Measurements from ENCODE around the gene OGDH.
"Not testable (repeated sequence)": the region's sequence is repeated elsewhere in the genome, so short reads cannot be mapped to it uniquely, and the experiment has no call there.

OGDH gene

GRCh38 chr7:44606341-44607140, at the start of gene OGDH:
OGDH (plus strand) TSS chr7:44606627; CDS start chr7:44624344, 17,717 bp downstream.
- DNase-seq, result peak; percentile 87

- DNase-seq, result no peak
Measured at GRCh38 chr7:44557485-44557884, 48.9 kb upstream of the OGDH start.

DNA sequence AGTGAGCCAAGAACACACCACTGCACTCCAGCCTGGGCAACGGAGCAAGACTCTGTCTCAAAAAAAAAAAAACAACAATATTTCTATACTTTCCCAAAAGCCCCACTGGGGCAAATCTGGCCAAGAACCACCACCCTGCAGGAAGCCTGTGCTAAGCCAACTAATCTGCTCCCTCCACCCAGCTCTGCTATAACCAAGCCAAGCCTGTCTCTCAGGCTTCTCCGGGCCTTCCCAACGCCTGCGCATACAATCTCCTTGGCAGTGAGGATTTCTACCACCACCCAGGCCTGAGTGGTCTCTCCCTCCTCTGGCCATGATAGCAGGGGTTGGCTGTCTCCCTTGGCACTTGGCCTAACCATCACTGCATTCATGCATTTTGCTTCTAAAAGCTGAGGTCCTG, 46.9 kb upstream of the OGDH start:
- DNase-seq, result no peak

DNA sequence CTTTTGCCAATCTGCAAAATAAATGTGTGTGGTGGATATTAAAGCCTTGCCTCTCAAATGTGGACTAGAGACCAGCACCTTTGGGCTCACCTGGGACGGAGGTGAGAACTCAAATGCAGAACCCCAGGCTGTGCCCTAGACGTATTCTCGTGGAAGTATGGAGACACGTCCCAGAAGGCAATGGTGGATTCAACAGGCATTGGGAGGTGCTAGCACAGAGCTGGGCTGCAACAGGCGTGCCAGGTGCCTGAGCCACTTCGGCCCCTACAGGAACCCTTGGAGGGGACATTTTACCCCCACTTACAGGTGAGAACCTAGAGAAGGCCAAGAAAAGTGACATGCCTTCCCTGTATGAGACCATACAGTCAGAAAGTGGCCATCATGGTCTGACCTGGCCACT, 44.9 kb upstream of the OGDH start:
- no peak for DNase-seq

DNA sequence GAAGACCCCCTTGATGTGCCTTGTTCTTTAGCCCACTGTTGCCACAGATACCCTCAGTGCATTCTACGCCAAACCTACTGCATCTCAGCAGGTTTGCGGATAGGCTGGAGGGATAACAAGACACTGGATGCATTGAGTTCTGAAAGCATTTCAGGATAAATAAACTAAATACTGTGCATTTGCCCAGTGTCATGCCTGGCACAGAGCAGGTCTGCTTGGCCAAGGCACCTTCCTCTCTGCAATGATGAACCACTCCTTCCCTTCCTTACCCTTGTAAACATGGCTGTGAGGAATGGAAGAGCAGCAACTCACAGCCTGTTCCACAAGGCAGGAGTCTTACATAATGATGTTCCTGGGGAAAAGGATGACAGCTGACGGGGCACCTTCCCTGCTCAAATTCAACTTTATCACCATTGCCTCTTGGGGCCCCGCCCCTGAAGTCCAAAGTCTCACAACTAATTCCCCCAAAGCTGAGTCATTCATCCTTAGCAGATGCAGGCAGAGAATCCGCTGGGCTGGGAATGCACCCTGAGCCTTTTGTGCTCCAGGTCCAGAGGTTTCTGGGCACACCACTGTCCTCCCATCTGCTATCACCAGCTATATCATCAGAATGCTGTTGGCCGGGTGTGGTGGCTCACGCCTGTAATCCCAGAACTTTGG, 44.3 kb upstream of the OGDH start:
- DNase-seq, result no peak

DNA sequence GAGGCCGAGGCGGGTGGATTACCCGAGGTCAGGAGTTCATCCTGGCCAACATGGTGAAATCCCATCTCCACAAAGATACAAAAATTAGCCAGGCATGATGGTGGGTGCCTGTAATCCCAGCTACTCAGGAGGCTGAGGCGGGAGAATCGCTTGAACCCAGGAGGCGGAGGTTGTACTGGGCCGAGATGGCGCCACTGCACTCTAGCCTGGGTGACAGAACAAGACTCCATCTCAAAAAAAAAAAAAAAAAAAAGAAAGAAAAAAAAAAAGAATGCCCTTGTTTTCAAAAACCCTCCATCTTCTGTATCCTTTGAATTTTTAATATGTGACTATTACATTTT, 43.8 kb upstream of the OGDH start:
- DNase-seq, result not testable (repeated sequence)

GRCh38 chr7:44563171-44563679, 43.2 kb upstream of the OGDH start:
- DNase-seq, result no peak

DNA sequence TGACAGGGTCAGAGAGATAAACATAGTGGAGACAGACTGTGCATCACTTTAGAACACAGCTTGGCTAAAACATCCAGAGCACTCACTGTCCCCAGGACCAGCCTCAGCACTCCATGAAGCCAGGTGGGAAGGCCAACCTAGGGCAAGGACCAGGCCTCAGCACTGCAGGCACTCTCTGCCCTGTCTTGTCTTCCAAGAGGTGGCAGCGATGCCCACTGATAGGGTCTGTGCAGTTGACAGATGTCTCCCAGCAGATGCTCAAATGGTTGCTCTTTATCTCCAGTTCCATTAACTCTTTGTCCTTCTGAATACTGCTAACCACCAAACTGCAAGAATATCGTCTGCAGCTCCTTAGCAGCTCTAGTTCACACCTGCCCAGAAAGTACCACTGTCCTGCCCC, 41.8 kb upstream of the OGDH start:
- DNase-seq, result no peak

DNA sequence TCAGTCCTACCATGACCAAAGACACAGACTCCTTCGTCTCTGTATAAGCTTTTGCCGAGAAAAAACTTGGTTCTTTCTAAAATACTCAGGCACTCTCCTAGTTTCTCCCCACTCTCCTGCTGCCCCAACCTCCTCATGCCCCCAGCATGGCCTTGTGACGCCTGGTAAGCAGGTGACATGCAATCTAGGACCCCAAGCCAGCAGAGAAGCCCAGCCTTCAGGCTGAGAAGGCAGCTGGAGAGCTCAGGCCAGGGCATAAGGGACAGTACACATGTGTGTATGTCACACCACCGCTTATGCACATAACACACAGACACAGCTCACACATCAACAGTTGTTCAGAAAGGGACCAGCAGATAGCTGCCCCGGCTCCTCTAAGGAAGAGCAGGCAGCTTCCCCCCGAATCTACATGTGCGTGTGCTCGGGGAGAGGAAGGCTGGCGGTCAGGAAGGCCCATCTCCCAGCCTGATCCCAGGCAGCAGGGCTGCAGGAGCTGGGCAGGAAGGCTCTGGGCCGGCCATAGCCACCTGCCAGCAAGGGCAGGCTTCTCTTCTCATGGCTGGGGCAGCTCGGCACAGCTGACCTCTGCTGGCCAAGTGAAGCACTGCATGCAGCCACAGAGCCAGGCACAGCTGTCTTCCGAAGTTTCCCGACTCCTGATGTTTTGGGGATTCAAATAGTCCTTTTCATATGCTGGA, 41.2 kb upstream of the OGDH start:
- peak; percentile 3 for DNase-seq

DNA sequence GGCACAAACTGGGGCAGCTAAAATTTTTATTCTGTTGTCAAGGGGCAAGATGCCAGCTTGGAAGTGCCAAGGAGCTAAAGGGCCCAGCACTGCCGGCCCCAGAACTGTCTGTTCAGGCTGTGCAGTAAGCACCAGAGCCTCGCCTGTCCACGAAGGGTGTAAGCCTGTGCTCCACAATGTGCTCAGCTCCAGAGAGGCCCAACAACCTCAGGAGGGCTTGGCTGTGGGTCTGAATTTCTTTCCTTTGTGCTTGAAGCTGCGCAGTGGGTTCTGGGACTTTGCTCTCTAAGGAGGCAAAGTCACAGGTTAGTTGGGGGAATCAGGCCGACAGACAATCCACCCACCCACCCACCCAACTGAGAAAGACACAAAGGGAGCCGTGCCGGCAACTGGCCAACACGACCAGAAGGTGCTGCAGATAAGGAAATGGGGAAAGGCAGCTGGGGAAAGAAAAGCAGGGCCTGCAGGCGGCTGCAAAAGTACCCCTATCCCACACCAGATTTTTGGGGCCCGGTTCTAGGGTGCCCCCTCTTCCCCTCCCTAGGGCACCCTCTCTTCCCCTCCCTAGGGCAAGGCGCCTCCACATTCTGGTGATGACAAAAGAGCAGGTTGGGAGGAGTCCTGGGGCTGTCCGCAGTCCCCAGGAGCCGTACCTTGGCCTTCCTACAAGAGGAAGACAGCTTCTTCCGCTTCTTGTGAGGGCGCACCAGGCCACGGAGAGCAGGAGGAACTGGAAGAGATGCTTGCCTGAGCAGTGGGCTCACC, 40.5 kb upstream of the OGDH start:
- DNase-seq, result no peak

DNA sequence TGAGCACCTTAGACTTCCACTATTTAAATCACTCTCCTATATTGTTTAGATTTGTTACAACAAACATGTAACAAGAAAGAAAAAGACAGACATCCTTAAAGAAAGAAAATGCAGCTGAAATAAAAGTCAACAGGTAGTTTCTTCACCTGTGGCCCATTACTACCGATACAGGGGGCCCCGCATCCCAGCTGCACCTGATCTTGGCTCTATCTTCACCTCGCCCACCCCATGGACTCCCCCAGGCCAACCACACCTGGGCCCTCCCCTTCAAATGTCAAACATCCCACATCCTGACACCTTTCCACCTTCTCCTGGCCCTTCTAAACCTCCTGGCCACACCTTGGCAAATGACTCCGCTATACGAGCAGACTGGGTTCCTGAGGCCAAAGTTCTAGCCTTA, 39.7 kb upstream of the OGDH start:
- no peak for DNase-seq

DNA sequence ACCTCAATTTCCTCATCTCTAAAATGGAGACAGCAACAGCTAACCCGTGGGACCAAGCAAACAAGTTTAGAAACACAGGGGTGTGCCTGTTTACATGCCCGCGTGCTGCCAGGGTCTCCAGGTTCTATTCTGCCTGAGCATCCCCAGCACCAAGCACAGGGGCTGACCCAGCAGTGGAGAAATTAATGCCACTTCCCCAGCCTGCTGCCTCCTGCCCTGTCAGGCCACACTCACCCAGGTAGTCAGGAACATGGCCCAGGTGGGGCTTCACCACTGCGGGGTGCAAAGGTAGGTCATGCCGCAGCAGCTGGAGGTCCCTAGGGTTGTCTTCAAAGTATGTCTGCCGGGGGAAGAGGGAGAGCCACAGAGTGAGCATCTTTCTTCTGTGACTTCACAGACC, 38.5 kb upstream of the OGDH start:
- DNase-seq, result no peak

GRCh38 chr7:44568771-44569560, 37.5 kb upstream of the OGDH start:
- DNase-seq, result no peak

DNA sequence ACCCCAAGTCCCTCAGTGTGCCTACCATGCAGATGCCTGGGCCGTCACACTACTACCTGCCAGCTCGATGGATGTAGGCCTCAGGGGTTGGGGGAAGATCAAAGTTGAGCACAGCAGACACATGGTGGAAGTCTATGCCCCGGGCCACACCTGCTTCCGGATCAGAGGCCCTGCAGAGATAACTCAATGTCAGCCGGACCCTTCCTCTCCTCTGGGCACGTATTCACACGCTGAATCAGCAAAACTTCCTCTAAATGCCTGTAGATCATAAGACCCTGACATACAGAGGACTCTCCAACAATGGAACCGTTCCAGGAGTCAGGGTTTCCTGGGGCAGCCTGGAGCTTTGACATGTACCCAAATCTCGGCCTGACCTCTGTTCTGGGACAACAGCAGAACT, 36.5 kb upstream of the OGDH start:
- no peak for DNase-seq

DNA sequence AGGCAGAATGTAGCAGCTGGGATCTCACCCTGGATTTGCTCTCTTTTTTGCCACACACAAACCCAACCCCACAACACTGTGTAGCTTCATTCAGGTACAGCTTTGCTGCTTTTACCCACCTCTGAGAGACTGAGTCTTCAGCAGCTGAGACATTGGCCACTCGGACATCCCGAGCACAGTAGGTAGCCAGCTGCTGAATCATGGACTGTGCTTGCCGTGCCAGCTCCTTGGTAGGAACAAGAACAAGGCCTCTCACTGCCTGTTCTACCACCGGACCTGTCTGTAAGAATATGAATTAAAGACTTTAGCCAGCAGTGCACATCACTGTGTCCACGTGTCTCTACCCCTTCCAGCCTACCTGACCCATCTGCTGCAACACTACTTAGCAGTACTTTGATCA, 33.7 kb upstream of the OGDH start:
- DNase-seq, result no peak

- peak; percentile 76 for DNase-seq
Measured at GRCh38 chr7:44573464-44574286, 32.8 kb upstream of the OGDH start, which contains the start of gene DDX56. DDX56 (minus strand) TSS chr7:44573908; CDS start chr7:44573895, 13 bp downstream.

DNA sequence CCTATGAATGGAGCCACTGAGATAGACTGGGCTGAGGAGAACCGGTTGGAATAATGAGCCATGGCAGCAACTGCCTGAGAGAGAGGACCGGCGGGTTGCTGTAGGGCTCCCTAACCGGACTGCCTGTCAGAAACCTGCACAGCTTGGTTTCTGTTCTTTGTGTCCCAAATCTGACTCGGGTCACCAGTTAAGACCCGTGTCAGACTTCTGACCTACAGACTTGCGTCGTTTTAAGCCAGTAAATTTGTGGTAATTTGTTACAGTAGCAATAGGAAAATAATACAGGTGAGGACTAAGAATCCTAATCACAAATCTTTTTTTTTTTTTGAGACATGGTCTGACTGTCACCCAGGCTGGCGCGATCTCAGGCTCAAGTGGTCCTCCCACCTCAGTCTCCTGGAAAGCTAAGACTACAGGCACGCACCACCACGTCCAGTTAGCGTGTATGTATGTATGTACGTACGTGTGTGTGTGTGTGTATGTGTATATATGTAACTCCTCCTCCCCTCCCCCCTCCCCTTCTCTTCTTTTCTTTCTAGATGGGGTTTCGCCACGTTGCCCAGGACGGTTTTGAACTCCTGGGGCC, 32.0 kb upstream of the OGDH start:
- no peak for DNase-seq

GRCh38 chr7:44575054-44575453, 31.4 kb upstream of the OGDH start:
- DNase-seq, result no peak

GRCh38 chr7:44576228-44576627, 30.2 kb upstream of the OGDH start:
- DNase-seq, result no peak

GRCh38 chr7:44580945-44581878, 25.2 kb upstream of the OGDH start:
- no peak for DNase-seq

Measured in NCI-H187 treated with DMSO at 0.1 percent for 48 hours (cell line).